AG09319 (cell line): ENCODE data around the gene MANBA.

ENCODE experiments used
- DNase-seq: peaks from one replicate; pipeline ENCODE4 v3.0.0-alpha.2; 2010; ENCODE audit warnings: low read depth; ENCODE audit errors: extremely low read depth
- TF ChIP-seq, protein P1 (sequence below): IDR thresholded peaks from 2 replicates; pipeline ENCODE4 v1.5.1; 2011; ENCODE audit warnings: low read depth, mild to moderate bottlenecking, inconsistent platforms, low read length, moderate library complexity

The MANBA gene

DNA sequence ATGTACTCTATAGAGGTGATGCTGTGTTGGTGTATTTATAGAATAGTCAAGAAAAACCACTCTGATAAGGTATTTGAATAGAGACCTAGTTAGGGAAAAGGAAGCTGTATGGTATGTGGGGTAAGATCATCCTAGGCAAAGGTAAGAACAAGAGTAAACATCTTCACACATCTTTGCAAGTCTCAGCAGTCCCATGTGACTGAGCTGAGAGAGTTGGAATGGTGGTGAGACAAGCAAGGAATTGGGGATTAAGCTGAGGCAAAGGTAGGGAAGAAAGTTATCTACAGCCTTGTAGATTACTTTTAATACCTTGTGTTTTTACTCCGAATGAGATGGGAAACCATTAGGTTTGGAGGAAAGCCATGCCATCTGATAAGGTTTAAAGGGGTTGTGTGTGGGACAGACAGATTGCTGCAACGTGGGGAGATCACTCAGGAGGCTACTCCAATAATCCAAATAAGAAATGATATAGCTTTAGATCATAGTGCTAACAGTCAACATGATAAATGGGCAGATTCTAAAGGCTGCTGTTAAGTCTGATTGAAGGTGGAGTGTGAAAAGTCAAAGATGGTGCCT is 31.7 kb upstream of the MANBA start:
- no peak for DNase-seq
- TF ChIP-seq, protein P1, sequence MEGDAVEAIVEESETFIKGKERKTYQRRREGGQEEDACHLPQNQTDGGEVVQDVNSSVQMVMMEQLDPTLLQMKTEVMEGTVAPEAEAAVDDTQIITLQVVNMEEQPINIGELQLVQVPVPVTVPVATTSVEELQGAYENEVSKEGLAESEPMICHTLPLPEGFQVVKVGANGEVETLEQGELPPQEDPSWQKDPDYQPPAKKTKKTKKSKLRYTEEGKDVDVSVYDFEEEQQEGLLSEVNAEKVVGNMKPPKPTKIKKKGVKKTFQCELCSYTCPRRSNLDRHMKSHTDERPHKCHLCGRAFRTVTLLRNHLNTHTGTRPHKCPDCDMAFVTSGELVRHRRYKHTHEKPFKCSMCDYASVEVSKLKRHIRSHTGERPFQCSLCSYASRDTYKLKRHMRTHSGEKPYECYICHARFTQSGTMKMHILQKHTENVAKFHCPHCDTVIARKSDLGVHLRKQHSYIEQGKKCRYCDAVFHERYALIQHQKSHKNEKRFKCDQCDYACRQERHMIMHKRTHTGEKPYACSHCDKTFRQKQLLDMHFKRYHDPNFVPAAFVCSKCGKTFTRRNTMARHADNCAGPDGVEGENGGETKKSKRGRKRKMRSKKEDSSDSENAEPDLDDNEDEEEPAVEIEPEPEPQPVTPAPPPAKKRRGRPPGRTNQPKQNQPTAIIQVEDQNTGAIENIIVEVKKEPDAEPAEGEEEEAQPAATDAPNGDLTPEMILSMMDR = no peak

DNA sequence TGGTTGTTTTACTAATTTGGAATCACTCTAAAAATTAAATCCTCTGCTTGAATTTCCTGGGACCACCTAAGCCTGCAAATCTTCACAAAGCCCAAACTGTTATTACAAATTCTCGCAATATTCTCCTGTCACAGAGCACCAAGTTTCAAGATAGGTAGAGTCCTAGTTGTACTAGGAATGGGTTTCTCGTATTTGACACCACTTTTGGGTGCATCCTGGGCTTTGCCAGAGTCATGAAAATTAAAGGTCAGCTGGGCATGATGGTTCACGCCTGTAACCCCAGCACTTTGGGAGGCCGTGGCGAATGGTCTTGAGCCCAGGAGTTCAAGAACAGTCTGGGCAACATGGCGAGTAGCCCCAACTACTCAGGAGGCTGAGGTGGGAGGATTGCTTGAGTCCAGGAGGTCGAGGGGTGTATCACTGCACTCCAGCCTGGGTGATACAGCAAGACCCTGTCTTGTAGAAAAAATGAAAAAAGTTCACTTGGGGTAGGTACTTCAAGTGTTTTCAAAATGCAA is 30.6 kb upstream of the MANBA start:
- TF ChIP-seq, protein P1 = no peak

DNA sequence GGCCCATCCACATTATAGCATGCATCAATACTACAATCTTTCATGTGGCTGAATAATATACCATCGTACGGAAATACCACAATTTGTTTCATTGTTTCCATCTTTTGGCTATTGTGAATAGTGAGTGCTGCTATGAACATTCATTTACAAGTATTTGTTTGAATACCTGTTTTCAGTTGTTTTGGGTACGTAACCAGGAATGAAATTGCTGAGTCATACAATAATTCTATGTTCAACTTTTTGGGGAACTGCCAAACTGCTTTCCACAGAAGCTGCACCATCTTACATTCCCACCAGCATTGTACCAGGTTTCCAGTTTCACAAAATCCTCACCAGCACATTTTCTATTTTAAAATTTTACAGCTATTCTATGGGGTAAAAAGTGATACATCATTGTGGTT is 28.5 kb upstream of the MANBA start:
- peak; percentile 7 for DNase-seq
- TF ChIP-seq, protein P1 = no peak

More for the DNA sequence above, 30.6 kb upstream of the MANBA start:
- no peak for DNase-seq

DNA sequence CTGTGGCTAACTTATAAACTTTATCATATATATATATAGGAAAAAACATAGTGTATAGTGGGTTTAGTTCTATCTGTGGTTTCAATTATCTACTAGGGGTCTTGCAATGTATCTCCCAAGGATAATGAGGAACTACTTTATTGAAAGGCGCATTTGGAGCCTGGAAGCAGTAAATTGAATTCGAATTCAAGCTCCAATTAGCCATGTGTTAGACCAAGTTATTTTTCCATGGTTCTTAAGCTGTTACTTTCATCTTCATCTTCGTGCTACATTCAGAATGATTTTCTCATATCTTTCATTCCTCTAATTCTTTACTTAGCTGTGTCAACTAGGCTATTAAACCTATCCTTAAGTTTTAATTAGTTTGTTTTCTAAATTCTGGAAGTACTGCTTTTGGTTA is 27.2 kb upstream of the MANBA start:
- DNase-seq = no peak
- TF ChIP-seq, protein P1 = no peak

DNA sequence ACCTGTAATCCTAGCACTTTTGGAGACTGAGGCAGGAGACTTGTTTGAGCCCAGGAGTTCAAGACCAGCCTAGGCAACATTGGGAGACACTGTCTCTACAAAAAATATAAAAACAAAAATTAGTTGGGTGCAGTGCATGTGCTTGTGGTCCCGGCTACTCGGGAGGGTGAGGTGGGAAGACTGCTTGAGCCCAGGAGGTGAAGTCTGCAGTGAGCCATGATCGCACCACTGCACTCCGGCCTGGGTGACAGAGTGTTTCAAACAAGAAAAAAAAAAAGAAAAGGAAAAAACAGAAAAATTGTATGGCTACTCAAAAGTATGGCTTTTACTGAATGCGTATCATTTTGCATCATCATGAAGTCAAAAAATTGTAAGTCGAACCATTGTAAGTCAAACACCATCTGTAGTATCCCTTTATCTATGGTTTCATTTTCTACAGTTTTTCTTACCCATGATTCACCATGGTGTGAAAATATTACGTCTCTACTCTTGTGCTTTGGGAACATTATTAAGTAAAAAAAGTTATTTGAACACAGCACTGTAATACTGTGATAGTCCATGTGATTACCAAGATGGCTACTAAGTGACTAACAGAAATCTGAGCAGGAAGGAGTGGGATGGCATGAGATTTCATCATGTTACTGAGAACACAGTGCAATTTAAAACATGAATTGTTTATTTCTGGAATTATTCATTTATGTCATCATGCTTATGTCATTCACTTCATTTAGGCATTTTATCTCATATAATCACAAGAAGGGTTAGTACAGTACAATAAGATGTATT is 26.5 kb upstream of the MANBA start:
- TF ChIP-seq, protein P1 = no peak
- peak; percentile 31 for DNase-seq

DNA sequence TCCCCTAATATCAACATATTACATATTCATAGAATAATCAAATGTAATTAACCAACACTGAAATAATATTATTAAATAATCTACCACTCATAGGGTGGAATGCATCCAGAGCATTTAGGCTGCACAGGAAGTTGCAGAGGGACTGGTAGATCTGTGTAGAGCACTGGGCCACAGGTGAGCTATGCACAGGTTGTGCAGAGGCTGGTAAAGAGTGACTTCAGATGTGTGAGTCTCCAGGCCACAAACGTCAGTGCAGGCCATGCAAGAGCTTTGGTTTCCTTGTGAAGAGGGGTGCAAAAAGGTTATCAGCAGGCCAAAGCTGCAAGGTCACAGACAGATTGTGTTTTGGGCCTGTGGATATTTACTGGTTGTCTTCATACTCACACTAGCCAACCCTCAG is 25.5 kb upstream of the MANBA start:
- TF ChIP-seq, protein P1 = no peak
- DNase-seq = no peak

DNA sequence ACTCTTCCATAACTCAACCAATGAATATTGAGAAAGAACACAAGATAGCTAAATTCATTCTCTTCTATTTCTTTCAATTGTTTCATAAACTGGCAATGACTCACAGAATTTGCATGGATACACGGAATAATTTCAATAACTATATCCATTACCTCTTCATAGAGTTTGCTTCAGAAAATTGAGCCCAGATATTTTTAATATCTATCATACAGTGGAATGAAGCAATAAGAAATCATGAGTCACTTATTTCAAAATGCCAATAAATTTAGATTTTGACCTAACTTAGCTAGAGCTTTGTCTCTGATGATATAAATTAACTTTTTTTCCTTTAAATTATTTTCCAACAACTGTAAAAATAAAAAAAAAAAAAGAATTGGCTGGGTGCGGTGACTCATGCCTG is 22.2 kb upstream of the MANBA start:
- TF ChIP-seq, protein P1 = no peak

More for the DNA sequence above, 22.2 kb upstream of the MANBA start:
- no peak for DNase-seq
